GM21526 (cell line): ENCODE data around the gene TRAF1.
A peak's percentile ranks its signal among the peaks of the same experiment; 100 is the strongest.

Experiments used
- ATAC-seq: cut with Tn5 transposase; IDR thresholded peaks from one replicate; pipeline ENCODE4 v1.9.1; 2021; ENCODE audit warnings: moderate library complexity; ENCODE audit not compliant: unreplicated experiment, low FRiP score

Gene TRAF1

DNA sequence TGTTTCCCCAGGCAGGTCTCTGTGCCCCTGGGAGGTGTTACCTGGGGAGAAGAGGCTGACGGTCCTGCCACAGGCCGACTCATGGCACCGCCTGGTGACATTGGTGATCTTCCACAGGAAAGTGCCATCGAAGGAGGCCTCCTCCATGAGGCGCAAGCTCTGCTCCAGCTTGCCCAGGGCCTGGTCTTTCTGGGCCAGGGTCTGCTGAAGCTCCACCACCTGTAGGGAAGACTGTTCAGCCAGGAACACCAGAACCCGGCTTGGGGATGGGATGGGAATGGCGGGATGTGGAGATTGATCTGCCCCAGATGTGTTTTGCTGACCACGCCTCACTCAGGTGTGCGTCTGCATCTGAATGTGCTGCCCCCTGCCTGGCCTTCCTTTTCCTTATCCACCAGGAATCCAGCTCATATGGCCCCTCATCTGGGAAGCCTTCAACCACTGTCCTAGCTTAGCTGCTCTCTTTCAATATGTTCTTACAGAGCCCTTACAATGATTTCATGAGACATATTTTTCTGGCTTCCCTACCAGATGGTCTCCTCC is 15.2 kb downstream of the TRAF1 start:
- no peak for ATAC-seq

DNA sequence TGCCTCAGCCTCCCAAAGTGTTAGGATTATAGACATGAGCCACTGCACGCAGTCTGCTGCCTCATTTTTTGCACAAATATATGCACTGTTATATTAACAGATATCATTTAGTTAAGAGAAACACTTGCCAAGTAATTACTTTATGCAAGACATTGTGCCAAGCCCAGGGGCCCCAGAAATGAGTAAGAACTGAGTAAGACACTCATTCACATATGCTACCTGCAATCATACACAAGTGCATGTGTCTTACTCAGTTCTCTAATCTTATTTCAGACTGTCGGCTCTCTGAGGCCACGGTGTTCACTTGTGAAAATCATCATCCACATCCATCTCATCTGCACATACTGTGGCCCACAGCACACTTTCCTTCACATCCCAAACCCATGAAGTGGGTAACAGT is 16.0 kb downstream of the TRAF1 start:
- ATAC-seq, result no peak

DNA sequence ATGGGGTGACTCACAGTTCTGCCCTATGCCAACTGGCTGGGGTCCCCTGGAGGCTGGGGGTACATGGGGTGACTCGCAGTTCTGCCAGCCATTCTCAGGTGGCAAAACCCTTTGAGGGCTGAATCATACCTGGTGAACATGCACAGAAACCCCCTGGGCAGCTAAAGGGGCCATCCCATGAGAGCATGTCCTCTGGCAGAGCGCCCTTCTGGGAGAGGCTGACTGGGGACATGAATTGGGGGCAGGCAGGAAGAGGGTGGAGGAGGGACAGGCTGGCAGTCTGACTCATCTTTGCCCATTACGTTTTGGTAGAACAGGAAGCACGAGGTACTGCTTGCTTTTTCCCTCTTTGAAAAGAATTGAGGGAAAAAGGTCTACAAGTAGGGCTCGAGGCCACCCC is 16.7 kb downstream of the TRAF1 start:
- no peak for ATAC-seq

DNA sequence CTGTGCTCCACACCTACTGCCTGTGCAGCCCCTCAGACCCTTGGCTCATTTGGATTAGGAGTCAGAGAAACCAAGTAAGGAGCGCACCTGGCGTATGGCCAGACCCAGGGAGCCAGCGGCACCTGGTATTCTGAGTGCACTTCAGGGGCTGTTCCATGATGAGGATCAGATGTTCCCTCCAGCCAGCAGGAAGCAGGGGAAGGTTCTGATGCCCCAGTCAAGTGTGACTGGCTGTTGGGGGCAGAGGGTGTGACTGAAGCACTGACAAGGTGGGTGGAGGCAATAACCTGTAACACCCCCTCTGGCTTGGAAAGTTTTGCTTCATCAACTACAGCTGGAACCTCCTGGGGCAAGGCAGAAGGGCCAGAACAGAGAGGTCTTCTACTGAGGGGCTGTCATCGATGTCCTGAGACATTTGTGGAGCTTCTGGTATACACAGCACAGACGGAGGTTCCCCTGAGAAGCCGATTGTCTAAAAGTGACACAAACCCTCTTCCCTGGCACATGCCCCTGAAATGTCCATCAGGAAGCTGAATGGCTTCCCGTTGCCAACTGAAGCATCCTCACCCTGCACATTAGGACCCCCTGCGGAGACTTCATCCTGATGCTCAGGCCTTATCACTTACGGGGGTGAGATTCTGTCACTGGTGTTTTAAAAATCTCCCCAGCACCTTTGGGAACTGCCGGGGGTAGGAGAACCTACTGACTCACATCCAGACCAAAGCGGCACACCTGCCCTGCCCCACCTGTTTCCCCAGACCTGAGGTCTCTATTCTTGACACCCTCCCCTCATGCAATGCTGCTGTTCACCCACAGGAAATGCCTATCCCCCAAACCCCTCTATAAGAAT is 21.1 kb downstream of the TRAF1 start:
- ATAC-seq, result no peak

DNA sequence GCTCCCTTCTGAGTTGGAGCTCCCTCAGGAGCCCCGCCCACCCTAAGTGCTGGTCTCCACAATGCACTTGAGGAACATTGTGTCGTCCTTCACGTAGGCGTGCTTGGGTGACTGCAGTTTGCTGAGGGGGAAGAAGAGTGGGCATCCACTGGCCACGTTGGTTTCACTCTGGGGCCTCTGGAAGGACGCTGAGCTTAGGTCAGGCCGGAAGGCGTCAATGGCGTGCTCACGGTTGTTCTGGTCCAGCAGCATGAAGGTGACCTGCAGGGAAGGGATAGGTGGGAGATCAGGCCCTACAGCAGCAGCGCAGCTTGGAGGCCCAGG is 21.7 kb downstream of the TRAF1 start:
- no peak for ATAC-seq

DNA sequence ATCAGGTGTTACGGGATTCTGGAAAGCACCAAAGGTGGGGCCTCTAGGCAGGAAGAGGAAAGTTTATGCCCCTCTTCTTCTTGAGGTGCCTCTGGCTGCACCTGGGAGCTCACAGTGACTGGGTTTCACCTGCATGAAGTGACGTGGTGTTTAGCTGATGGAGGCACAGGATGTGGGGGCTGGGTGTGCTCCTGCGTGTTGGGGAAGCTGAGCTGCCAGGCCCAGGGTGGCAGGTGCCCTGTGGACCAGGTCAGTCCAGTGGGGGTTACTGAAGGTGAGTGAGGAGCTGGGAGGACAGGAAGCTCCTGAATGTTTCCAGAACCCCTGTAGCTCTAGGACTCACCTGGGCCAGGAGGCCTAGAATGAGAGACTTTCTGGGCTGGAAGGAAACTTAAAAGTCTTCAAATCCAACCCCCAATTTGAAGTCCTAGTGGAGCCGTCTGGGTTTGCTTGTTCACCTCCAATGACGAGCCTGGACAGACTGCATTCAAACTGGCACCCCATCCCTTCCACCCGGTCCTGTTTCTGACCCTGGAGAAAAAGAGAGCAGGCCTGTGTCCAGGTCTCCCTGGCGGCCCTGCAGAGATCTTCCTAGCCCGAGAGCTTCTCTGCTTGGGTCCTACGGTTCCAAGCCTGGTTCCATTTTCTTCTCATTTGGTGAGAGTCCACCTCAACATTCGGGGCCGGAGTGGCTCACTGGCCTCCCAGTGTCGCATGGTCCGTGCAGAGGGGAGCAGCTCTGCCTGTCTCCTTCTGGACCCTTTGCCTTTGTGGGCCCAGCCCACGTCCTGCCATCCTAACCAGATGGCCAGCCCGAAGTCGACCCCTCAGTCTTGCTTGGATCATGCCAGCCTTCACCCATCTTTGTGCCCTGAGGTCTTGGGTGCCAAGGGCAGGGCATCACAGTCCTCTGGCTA is 22.3 kb downstream of the TRAF1 start:
- no peak for ATAC-seq

DNA sequence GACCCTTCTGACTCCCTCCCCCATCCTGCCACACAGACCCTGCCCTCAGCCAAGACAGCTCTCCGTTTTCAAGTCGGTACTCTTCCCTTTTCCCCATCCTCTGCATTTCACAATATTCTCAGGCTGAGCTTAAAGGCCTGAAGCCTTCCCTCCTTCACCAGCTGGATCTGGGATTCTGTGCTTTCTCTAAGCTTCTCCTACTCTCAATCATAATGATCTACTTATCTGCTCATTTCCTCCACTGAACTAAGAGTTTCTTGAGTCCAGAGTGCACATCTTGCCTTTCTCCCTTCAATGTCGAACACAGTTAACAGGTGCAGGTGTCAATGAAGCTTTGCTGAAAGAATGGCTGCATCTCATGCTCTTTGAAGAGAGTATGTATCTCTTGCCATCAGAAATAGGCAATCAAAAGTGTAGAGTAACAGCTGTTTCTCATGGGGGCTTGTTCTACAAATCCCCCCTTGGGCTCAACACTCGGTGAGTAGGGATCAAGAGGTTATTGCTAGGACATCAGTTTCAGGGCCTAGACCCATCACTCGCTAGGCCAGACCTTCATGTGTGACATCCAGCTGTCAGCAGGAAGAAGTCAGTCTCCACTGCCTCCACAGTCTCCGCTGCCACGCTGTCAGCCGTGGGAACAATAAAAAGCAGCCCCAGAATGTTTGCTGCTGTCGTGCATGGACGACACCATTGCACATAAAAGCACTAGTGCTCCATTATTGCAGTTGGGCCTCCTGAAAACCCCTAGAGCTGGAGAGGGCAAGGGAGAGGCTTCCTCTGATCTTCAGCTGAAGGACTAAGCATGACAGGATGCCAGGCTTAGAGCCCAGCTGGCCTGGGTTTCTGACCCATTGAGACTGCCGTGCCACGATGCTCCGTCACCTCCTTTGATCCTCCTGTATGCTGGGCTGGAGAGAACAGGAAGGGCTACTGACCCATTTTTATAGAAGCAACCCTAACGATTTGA is 23.7 kb downstream of the TRAF1 start:
- no peak for ATAC-seq

DNA sequence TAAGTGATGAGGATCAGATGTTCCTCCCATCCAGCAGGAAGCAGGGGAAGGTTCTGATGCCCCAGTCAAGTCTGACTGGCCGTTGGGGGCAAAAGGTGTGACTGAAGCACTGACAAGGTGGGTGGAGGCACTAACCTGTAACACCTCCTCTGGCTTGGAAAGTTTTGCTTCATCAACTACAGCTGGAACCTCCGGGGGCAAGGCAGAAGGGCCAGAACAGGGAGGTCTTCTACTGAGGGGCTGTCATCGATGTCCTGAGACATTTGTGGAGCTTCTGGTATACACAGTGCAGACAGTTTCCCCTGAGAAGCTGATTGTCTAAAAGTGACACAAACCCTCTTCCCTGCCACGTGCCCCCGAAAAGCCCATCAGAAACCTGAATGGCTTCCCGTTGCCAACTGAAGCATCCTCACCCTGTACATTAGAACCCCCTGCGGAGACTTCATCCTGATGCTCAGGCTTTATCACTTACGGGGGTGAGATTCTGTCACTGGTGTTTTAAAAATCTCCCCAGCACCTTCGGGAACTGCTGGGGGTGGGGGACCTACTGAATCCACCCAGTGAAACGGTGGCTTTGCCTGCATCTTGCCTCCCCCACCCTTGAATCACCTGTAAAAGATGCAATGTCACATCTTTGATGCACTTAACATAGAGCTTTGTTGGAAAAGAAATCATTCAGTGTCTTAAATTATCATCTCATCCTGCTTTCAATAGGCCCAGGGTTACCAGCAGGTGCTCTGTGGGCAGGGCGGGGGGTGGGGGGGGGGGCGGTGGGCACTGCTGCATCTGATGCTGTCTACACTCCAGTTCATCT is 24.6 kb downstream of the TRAF1 start:
- ATAC-seq, result no peak

DNA sequence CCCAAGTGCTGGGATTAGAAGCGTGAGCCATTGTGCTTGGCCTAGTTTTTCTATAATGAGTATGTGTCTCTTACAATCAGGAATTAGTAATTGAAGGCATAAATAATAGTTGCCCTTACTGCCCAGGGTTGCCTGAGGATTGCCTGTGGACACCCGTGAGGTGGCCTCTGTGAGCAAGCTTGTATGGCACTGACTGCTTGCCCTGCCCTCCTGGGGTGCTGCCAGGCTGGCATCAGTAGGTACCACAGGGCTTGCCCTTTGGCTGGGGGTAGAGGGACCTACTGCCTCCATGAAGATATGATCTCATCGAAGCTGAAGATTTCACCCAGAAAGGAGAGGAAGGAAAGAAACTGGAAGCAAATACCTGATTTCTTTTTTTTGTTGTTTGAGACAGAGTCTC is 25.8 kb downstream of the TRAF1 start:
- no peak for ATAC-seq

DNA sequence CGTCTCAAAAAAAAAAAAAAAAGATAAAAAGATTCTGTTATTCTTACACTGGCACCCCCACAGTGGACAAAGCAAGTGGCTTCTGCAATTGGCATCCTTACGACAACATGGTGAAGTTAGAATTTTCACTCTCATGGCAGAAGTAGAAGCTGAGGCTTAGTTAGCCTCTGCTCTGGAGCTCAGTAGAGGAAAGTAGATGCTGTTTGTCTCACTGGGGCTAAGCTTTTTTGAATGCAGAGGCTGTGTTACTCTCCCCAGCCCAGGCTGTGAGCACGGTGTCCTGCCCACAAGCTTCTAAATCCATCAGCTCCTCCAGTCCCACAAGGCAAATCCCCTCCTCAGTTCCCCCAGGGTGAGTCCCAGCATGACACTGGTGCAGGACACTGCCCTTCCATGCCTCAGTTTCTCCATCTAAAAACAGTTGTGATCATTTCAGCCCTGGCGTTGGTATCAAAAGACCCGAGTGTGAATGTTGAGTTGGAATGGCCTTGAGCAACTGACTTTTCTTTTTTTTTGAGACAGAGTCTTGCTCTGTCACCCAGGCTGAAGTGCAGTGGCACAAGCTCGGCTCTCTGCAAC is 27.0 kb downstream of the TRAF1 start:
- no peak for ATAC-seq

DNA sequence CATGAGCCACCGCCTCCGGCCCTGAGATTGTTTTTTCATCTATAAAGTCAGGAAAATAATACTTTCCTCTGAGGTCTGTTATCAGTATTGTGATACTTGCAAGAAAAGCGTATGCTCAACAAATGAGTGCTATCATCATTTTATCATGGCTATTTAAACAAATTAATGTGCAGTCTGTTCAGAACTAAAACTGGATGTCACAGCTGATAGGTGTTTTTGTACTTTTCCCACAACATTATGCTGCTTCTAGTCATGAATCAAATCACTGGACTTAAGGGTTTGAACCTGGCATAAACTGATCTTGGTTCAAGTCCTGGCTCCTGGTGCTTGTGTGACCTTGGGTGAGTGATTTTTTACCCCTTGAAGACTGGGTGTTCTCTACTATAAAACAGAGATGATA is 28.2 kb downstream of the TRAF1 start:
- no peak for ATAC-seq

DNA sequence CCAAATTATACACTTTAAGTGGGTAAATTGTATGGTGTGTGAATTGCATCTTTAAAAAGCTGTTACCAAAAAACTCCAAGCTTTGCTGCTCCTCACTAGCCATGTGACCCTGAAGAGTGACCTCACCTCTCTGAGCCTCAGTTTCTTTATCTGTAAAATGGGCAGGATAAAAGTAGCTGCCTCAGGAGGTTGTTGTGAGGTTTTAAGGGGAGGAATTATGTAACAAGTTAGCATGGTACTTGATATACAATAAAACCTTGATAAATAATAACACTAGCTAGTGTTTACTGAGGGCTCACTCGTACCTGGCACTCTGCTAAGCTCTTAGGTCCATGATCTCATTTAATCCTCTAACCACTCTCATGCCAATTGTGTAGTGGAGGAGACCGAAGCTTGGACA is 30.6 kb downstream of the TRAF1 start:
- ATAC-seq, result no peak

DNA sequence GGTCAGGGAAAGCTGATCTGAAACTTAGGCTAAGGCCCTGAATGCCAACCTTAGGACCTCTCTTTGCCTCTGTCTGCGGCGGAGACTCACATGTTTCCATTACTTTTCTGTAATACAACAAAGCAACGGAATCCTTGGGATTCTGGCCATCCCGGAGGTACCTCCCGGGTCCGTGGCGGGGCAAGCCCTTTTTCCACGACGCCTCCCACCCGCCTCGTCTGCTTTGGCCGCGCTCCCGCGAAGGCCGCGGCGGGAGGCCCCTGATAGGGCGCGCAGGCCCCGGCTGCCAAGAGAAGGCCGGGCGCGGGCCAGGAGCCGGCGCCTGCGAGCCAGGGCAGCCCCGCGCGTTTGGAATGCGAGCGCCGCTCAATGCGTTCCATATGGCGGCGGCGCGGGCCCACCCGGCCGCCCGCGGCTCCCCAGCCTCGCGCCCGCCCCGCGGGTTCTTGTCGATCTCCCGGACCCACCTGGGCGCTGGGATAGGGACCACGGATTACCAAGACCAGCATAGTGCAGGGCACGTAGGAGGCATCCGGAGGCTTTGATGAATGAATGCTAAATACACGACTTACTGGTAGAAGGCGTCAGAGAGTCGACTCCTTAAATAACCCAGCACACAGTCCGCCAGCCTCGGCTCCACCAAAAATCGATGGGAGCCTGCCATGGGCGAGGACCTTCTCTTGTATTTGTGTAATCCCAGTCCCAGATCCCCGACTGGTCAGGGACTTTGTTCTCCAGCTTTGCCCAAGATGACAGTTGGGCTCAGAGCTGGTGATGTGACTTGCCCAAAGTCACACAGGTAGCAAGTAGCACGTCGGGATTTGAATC is 32.1 kb downstream of the TRAF1 start:
- ATAC-seq, result no peak

DNA sequence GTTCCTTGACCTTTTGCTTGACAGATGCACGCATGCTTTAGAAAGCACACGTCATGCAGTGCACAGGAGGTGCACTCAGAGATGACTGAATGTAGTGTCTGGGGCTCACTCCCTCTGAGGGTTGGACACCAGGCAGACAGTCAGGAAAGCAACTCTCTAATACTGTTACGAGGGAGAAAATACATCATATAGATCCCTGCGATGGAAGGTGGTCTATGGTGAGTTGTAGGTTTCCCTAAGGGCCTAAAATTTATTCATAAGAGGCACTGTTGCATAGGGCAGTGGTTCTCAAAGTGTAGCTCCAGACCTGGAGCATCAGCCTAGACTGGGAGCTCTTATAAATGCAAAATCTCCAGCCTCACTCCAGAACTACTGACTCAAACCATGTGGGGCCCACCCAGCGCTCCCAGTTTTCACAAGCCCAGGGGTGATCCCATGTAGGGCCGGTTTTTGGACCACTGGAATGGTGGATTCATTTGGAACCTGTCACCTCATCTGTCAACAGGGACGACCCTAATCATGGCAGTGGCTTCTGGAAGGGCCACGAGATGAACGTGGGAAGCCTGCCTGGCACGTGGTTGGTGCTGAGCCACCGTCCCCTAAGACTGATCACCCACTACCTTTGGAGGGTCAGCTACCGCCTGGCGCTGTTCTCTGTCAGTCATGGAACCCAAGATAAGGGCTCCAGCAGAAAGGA is 32.8 kb downstream of the TRAF1 start:
- ATAC-seq, result no peak

DNA sequence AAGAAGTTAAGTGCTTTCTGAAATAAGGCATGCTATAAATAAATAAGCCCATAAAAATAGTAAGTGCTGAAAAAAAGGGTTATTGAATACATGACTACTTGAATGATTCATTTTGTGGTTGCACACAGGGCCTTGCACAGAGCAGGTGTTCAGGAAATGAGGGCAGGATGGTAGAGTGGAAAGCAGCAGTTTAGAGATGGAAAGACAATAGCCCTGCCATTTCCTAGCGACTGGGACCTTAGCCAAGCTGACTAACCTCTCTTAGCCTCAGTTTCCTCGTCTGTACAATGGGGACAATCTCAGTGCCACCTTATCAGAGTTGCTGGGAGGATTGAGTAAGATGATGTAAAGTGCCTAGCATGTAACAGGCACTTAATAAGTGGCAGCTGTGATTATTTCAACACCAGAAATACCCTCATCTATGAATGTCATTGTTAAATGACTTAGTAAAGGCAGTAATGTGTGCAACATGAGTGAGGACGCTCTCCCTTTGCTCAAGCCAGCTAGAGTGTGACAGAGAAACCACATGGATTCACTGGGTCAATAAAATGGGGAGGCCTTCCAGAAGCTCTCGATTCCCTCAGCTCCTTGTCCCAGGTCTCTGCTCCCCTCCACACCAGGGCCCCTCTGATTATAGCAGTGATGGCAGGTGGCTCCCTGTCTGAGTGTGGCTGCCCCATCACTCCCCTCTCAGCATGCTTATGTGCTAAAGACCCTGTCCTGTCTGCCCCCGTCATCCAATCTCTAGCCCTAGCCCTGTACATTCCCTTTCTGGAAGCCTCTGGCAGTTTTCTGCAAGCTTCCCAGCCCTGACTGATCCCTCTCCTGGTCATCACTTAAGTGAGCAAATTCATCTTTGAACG is 33.6 kb downstream of the TRAF1 start:
- ATAC-seq, result peak; percentile 54

DNA sequence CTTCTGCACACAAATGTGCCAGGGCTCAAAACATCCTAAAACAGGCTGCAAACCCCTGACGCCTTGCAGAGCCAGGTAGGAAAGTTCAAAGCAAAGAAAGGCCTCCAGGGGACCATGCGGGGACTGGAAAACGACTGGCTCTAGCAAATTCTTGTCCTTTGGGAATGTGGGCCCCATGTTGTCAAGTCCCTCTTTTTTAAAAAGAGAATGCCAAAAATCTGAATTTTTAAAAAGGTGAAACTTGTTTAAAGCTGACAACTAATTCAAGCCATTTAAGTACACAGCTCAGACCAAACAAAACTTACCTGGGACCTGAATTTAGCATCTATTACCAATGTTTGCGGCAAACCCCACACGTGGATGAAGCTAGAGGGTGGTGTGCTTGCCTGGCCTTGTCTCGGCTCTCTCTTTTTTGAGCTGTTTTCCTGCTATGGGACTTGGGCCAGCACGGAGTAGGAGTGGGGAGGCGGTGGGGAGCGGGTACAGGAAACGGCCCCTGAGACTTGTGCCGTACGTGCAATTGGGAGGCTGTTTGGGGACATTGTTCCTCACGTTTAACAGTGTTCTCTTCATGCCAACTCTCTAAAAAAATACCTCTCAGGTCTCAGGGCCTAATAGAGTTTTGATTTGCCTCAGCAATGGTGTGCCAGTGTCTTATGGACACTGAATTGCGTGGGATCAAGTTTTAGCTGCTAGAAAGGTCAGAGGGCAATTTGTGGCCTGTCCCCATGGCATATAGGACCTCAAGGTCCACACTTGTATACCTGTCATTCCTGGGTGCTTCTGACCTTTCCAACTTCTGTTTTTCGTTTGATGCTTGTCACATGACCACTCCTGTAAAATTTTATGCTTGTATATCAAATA is 34.5 kb downstream of the TRAF1 start:
- peak; percentile 21 for ATAC-seq
